Aorta (tissue), 5 donors: ENCODE data around the gene CPEB4. TPM values are rescaled to one million over a fixed set of nuclear protein-coding genes. Genes with fewer than 3 reads are reported as not detected.
A peak's percentile ranks its signal among the peaks of the same experiment; 100 is the strongest.

Experiments used
- ATAC-seq: fragments of 200-7000 bp; cut with Tn5 transposase; one replicate; pipeline ENCODE4 v1.9.1; 2022; ENCODE audit warnings: moderate library complexity; ENCODE audit not compliant: low FRiP score
- DNase-seq, 2 donors: peaks; one replicate each; pipeline ENCODE4 v3.0.0-alpha.2; 2020
- H3K27ac ChIP-seq, 2 donors: one replicate each; pipeline ENCODE4 v1.5.1; 2013; ENCODE audit warnings: low read length in 2 of 2, mild to moderate bottlenecking in 2 of 2, moderate library complexity in 2 of 2, control low read depth in 1 of 2, inconsistent platforms in 1 of 2, low read depth in 1 of 2
- H3K27me3 ChIP-seq, 2 donors: one replicate each; pipeline ENCODE4 v1.6.1; 2013; ENCODE audit warnings: control low read depth in 1 of 2, low read length in 1 of 2, mild to moderate bottlenecking in 1 of 2, moderate library complexity in 1 of 2; ENCODE audit not compliant: insufficient read depth in 2 of 2, control insufficient read depth in 1 of 2
- H3K36me3 ChIP-seq, 2 donors: one replicate each; pipeline ENCODE4 v1.6.1; 2013; ENCODE audit warnings: control low read depth in 1 of 2, low read length in 1 of 2, mild to moderate bottlenecking in 1 of 2; ENCODE audit not compliant: insufficient read depth in 2 of 2, control insufficient read depth in 1 of 2
- H3K4me1 ChIP-seq, 2 donors: one replicate each; pipeline ENCODE4 v1.6.1; 2013; ENCODE audit warnings: low read length in 2 of 2, control low read depth in 1 of 2, mild to moderate bottlenecking in 1 of 2, moderate library complexity in 1 of 2; ENCODE audit not compliant: insufficient read depth in 2 of 2, control insufficient read depth in 1 of 2
- H3K4me3 ChIP-seq, 2 donors: one replicate each; pipeline ENCODE4 v1.5.1; 2013; ENCODE audit warnings: low read length in 2 of 2, control low read depth in 1 of 2, mild to moderate bottlenecking in 1 of 2
- H3K9me3 ChIP-seq: one replicate; pipeline ENCODE4 v1.6.1; 2013; ENCODE audit warnings: mild to moderate bottlenecking, low read length; ENCODE audit not compliant: control insufficient read depth
- WGBS, 2 donors: extraction: QIAGEN DNeasy Blood & Tissue Kit; methylation state at CpG; one replicate each; pipeline ENCODE4 v1.1.7; 2013; 5-methylcytosine and 5-hydroxymethylcytosine counted together
- intact Hi-C, 2 donors: fragments of 100-400 bp; cut with DNase I; formaldehyde crosslinking; loops; one replicate each; pipeline versions ENCODE4 v1.14.2 to v1.15.0; 2022
- polyA plus RNA-seq, 2 donors: library from polyadenylated mRNA; stranded (reverse); fragments of 200-250 nt; gene quantifications; one replicate each; pipeline ENCODE4 v1.2.3, GENCODE V29; 2013
- total RNA-seq, 2 donors: library from RNA; stranded (reverse); fragmentation: NEBNext Ultra II Directional; extraction: Animal tissue kit (Norgen Biotek cat#: 25700); gene quantifications; one replicate each; pipeline ENCODE4 v1.2.1, GENCODE V29; 2021
- donor health status: healthy with polysubstance abuse.
- donor health status: Bipolar disorder and iron deficiency.
- donor health status: DM: no; HTN: no; CAD: no.
- donor health status: DM: no; HTN: no; CAD: no.
- donor health status: DM: yes; HTN: yes; CAD: no.

CPEB4 gene
- total and polyA plus RNA-seq, 4 donors = 9.0 to 80.1 (median 30.5) TPM

- H3K9me3 ChIP-seq = peaks cover 2% of the 10 kb centered on the region
- ATAC-seq = no peak
- intact Hi-C loops = no loop called here
- no peaks in the 10 kb centered on the region for H3K27me3 ChIP-seq
- no peaks in the 10 kb centered on the region for H3K36me3 ChIP-seq
- peaks cover 0 to 2% of the 10 kb centered on the region in 2 donors for H3K4me1 ChIP-seq
- H3K4me3 ChIP-seq = no peak overlapping the region
- H3K27ac ChIP-seq = no peak overlapping the region
- WGBS, 2 donors = 42 to 94% methylated on average over 2 of the region's 2 CpGs
- no peak for DNase-seq
These were observed 39.1 kb upstream of the CPEB4 start for GRCh38 chr5:173848986-173849596.

GRCh38 chr5:173849908-173850307, 38.2 kb upstream of the CPEB4 start:
- ATAC-seq (no peak), DNase-seq (no peak)
- Histone ChIP-seq H3K4me1 (peaks cover 0 to 2% of the 10 kb centered on the region in 2 donors), H3K27me3 (no peaks in the 10 kb centered on the region), H3K4me3 (no peak overlapping the region), H3K36me3 (no peaks in the 10 kb centered on the region), H3K9me3 (peaks cover 2% of the 10 kb centered on the region), H3K27ac (no peak overlapping the region)
- intact Hi-C loops = no loop called here
- 95 to 98% methylated on average over 4 of the region's 4 CpGs for WGBS, 2 donors

GRCh38 chr5:173850659-173851058, 37.5 kb upstream of the CPEB4 start:
- DNase-seq (no peak), ATAC-seq (no peak)
- H3K4me1 ChIP-seq = peaks cover 0 to 2% of the 10 kb centered on the region in 2 donors
- no peaks in the 10 kb centered on the region for H3K27me3 ChIP-seq
- H3K36me3 ChIP-seq = no peaks in the 10 kb centered on the region
- peaks cover 2% of the 10 kb centered on the region for H3K9me3 ChIP-seq
- H3K4me3 ChIP-seq = no peak overlapping the region
- H3K27ac ChIP-seq = no peak overlapping the region
- intact Hi-C loops = no loop called here
- WGBS, 2 donors = 47 to 55% methylated on average over 6 of the region's 6 CpGs

- Histone ChIP-seq H3K9me3 (peaks cover 2% of the 10 kb centered on the region), H3K4me1 (peaks cover 0 to 2% of the 10 kb centered on the region in 2 donors), H3K36me3 (no peaks in the 10 kb centered on the region), H3K4me3 (no peak overlapping the region), H3K27ac (no peak overlapping the region), H3K27me3 (no peaks in the 10 kb centered on the region)
- ATAC-seq (no peak), DNase-seq (no peak)
- intact Hi-C loops = no loop called here
- WGBS, 2 donors = 89 to 93% methylated on average over 10 of the region's 10 CpGs
These were observed 36.4 kb upstream of the CPEB4 start for GRCh38 chr5:173851595-173852243.

- ATAC-seq (no peak), DNase-seq (no peak)
- 76 to 79% methylated on average over 7 of the region's 7 CpGs for WGBS, 2 donors
- intact Hi-C loops = no loop called here
- Histone ChIP-seq H3K9me3 (peaks cover 2% of the 10 kb centered on the region), H3K36me3 (no peaks in the 10 kb centered on the region), H3K4me1 (peaks cover 0 to 2% of the 10 kb centered on the region in 2 donors), H3K27ac (no peak overlapping the region), H3K27me3 (no peaks in the 10 kb centered on the region), H3K4me3 (no peak overlapping the region)
These were observed 35.3 kb upstream of the CPEB4 start for GRCh38 chr5:173852790-173853359.

- WGBS, 2 donors = 67 to 69% methylated on average over 11 of the region's 11 CpGs
- Histone ChIP-seq H3K36me3 (no peaks in the 10 kb centered on the region), H3K27ac (peak overlapping the region; percentile 4 to 39), H3K4me1 (peaks cover 0 to 2% of the 10 kb centered on the region in 2 donors), H3K27me3 (no peaks in the 10 kb centered on the region), H3K9me3 (peaks cover 2% of the 10 kb centered on the region), H3K4me3 (no peak overlapping the region)
- intact Hi-C loops = no loop called here
- no peak for ATAC-seq
- DNase-seq = no peak
These were observed 34.6 kb upstream of the CPEB4 start for GRCh38 chr5:173853370-173854131.

- DNase-seq (no peak), ATAC-seq (no peak)
- Histone ChIP-seq H3K4me1 (peaks cover 0 to 2% of the 10 kb centered on the region in 2 donors), H3K27me3 (no peaks in the 10 kb centered on the region), H3K9me3 (no peaks in the 10 kb centered on the region), H3K36me3 (no peaks in the 10 kb centered on the region), H3K27ac (peak overlapping the region in 1 of 2 donors; percentile 9), H3K4me3 (no peak overlapping the region)
- WGBS, 2 donors = 87 to 88% methylated on average over 11 of the region's 11 CpGs
- intact Hi-C loops = no loop called here
These were observed 32.8 kb upstream of the CPEB4 start for GRCh38 chr5:173855162-173855994.

- Histone ChIP-seq H3K36me3 (no peaks in the 10 kb centered on the region), H3K27ac (no peak overlapping the region), H3K27me3 (no peaks in the 10 kb centered on the region), H3K4me3 (no peak overlapping the region), H3K4me1 (no peaks in the 10 kb centered on the region), H3K9me3 (no peaks in the 10 kb centered on the region)
- WGBS, 2 donors = 66 to 70% methylated on average over 2 of the region's 2 CpGs
- intact Hi-C loops = no loop called here
- no peak for DNase-seq
- no peak for ATAC-seq
These were observed 32.0 kb upstream of the CPEB4 start for GRCh38 chr5:173855995-173856656.
